ENCODE measurements around the gene HOXC5. TPM values are rescaled to one million over a fixed set of nuclear protein-coding genes. Genes with fewer than 3 reads are reported as not detected.

The HOXC5 gene
- total RNA-seq, 4 donors from 2014 or later, result 0.31 to 3.3 (median 1.3) TPM; not detected in 1

DNA sequence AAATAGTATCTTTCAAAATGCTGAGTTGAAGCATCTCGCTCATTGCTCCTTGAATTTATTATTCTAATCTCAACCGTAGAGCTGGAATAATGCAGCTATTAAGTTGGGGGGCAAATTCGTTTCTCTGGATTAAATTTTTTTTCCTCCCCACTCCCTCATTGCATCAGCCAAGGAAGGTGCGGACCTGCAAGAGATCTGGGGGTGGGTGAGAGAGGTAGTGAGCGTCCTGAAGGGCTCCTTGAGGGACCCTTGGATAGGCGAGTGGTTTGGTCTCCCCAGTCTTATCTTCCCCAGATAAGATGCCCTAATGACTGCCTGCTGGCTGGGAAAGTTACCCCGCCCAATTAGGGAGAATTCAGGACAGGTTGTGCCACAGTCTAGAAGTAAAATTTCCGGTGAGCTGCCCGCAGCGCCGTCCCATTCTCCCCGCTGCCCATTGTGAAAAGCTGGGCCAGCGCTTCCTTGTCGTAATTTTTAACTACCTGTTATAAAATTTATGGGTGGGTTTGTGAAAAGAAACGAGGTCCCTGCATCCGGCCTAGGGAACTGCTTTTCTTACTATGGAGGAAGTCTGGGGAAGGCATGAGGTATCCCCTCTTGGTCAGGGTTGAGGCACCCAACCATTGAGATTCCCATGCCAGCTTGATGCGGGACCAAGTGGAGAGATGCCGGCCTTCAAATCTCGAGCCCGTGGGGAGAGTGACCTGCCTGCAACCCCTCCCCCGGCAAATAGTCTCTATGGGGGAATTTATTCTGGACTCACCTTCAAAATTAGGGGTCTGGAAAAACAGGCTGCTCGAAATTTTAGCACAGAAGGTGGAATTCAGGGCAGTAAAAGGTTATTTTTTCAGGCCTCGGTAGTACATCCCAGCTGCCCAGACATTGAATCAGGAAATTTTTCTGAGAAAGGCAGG is 17.6 kb upstream of the HOXC5 start:
- WGBS, 2 donors (ENCODE audit: low coverage in 1 of 2), result 14 to 15% methylated on average over 12 to 22 of the region's 23 CpGs
- H3K4me3 ChIP-seq, result no peak overlapping the region
- no peak overlapping the region for H3K27ac ChIP-seq
- H3K4me1 ChIP-seq, result peaks cover 0 to 56% (median 14%) of the 10 kb centered on the region in 3 donors
- no peaks in the 10 kb centered on the region for H3K9me3 ChIP-seq
- H3K36me3 ChIP-seq, result no peaks in the 10 kb centered on the region
- ATAC-seq, result no peak
- no peak for TF ChIP-seq POLR2A (IDR thresholded peaks at IDR 0.05)
- peaks cover 100% of the 10 kb centered on the region for H3K27me3 ChIP-seq

DNA sequence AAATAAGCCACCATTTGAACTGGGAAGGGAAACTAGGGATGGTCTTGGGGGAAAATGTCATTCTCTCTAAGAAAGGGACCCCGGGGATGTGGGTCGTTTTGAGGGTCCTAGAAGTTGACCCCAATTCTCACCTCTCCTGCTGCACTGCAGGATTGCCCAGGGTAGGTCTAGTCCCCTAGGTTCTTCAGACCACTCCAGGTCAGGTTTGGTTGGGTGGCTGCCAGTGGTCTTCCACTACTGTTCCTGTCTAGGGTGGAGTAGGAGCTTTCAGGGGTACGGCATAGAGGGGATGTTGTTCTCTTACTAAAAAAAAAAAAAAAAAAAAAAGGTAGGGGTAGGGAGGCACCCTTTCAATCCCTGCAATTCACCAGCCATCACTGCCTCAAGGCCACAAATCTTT is 16.8 kb upstream of the HOXC5 start:
- H3K4me3 ChIP-seq, result no peak overlapping the region

DNA sequence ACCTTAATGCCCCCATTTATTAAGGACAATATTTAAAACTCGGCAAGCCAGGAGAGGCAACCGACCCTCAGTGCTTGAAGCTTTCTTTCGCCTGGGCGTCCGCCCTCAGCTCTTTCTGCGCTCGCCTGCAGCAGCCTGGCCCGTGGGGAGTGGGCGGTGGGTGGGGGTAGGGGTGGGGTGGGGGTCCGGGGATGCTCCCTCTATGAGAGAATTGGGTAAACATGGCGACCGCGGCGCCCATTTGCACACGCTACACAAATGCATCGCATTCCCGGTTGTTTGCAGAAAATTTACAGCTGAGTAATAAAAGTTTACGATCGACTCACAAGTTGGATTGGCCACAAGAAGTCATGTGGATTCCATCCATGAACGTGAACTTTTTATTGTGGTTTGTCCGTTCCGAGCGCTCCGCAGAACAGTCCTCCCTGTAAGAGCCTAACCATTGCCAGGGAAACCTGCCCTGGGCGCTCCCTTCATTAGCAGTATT is 16.3 kb upstream of the HOXC5 start:
- 4 to 9% methylated on average over 4 to 12 of the region's 25 CpGs for WGBS, 2 donors (ENCODE audit: low coverage in 1 of 2)
- Histone ChIP-seq H3K4me1 (peaks cover 0 to 51% (median 14%) of the 10 kb centered on the region in 3 donors), H3K27me3 (peaks cover 99% of the 10 kb centered on the region), H3K4me3 (peak overlapping the region in 1 of 2 donors; percentile 54), H3K9me3 (no peaks in the 10 kb centered on the region), H3K36me3 (no peaks in the 10 kb centered on the region), H3K27ac (no peak overlapping the region)
- ATAC-seq, result no peak
- TF ChIP-seq EP300 (IDR thresholded peaks at IDR 0.05), result no peak
- TF ChIP-seq, protein P1, sequence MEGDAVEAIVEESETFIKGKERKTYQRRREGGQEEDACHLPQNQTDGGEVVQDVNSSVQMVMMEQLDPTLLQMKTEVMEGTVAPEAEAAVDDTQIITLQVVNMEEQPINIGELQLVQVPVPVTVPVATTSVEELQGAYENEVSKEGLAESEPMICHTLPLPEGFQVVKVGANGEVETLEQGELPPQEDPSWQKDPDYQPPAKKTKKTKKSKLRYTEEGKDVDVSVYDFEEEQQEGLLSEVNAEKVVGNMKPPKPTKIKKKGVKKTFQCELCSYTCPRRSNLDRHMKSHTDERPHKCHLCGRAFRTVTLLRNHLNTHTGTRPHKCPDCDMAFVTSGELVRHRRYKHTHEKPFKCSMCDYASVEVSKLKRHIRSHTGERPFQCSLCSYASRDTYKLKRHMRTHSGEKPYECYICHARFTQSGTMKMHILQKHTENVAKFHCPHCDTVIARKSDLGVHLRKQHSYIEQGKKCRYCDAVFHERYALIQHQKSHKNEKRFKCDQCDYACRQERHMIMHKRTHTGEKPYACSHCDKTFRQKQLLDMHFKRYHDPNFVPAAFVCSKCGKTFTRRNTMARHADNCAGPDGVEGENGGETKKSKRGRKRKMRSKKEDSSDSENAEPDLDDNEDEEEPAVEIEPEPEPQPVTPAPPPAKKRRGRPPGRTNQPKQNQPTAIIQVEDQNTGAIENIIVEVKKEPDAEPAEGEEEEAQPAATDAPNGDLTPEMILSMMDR (IDR thresholded peaks at IDR 0.05), result no peak
- no peak for TF ChIP-seq POLR2AphosphoS5 (IDR thresholded peaks at IDR 0.05)
- TF ChIP-seq POLR2A (IDR thresholded peaks at IDR 0.05), result no peak

More for the DNA sequence above, 16.8 kb upstream of the HOXC5 start:
- ATAC-seq, result no peak
- Histone ChIP-seq H3K4me1 (peaks cover 0 to 56% (median 14%) of the 10 kb centered on the region in 3 donors), H3K27ac (no peak overlapping the region), H3K9me3 (no peaks in the 10 kb centered on the region), H3K27me3 (peaks cover 99% of the 10 kb centered on the region), H3K36me3 (no peaks in the 10 kb centered on the region)
- TF ChIP-seq EP300 (IDR thresholded peaks at IDR 0.05), result no peak
- TF ChIP-seq POLR2A (IDR thresholded peaks at IDR 0.05), result no peak
- 0 to 14% methylated on average over 1 to 2 of the region's 3 CpGs for WGBS, 2 donors (ENCODE audit: low coverage in 1 of 2)

DNA sequence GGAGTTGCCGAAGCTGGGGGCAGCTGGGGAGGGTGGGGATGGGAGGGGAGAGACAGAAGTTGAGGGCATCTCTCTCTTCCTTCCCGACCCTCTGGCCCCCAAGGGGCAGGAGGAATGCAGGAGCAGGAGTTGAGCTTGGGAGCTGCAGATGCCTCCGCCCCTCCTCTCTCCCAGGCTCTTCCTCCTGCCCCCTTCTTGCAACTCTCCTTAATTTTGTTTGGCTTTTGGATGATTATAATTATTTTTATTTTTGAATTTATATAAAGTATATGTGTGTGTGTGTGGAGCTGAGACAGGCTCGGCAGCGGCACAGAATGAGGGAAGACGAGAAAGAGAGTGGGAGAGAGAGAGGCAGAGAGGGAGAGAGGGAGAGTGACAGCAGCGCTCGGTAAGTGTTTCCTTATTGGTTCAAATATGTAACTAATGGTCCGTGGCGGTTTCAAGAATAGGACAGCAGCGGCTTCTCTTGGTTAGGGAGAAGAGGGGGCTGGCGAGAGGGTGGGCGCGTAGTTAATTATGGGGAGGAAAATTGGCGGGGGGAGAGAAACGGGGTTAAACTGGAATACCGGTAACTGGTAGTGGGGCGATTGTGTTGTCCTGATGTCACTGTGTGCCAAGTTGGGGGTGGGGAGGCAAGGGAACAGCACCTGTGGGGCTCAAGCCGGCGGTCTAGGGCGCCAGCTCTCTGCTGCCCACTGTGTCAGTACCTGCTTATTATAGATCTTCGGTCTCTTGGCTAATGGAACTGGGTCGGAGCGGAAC is 15.6 kb upstream of the HOXC5 start:
- Histone ChIP-seq H3K27ac (peak overlapping the region in 2 of 4 donors; percentile 51 to 72), H3K36me3 (no peaks in the 10 kb centered on the region), H3K4me1 (peaks cover 0 to 48% (median 14%) of the 10 kb centered on the region in 3 donors), H3K9me3 (no peaks in the 10 kb centered on the region), H3K27me3 (peaks cover 99% of the 10 kb centered on the region), H3K4me3 (peak overlapping the region; percentile 25 to 54)
- WGBS, 2 donors (ENCODE audit: low coverage in 1 of 2), result 5% methylated on average over 10 to 20 of the region's 24 CpGs
- peak; percentile 18 for ATAC-seq
- no peak for TF ChIP-seq POLR2A (IDR thresholded peaks at IDR 0.05)
- TF ChIP-seq POLR2AphosphoS5 (IDR thresholded peaks at IDR 0.05), result no peak

DNA sequence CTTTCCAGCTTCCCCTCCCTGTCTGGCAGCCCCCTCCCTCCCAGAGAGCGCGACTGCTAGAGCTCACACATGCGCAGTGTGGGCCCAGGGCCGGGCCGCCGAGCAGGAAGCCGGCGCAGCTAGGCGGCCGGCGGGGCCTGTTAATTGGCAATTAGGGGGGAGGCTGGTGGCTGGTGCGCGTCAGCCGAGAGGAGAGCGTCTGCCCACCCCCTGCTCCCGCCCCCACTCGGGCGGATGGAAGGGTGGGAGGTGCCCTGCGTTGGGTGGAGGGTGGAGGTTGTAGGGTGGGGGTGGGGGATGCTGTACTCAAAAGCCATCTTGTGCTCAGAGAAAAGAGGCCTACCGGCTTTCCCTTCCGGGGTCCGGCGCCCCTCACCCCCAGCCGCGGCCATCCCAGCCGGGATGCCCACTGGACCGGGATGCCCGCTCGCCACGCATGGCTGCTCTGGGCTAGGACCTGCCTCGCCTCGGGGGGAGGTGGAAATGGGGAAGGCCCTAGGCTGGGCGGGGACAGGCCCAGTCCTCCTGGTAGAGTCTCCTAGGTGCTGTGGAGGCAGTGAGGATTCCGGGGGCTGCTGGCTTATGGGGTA is 14.9 kb upstream of the HOXC5 start:
- H3K27me3 ChIP-seq, result peaks cover 99% of the 10 kb centered on the region
- H3K27ac ChIP-seq, result peak overlapping the region in 3 of 4 donors; percentile 41 to 72 (median 51)
- H3K36me3 ChIP-seq, result no peaks in the 10 kb centered on the region
- H3K9me3 ChIP-seq, result no peaks in the 10 kb centered on the region
- peak overlapping the region; percentile 25 to 54 for H3K4me3 ChIP-seq
- WGBS, 2 donors (ENCODE audit: low coverage in 1 of 2), result no CpG with 5 or more reads among the region's 34 CpGs
- TF ChIP-seq, protein P1 (IDR thresholded peaks at IDR 0.05), result peak in 1 of 4 experiments; percentile 34
- TF ChIP-seq EP300 (IDR thresholded peaks at IDR 0.05) (no peak), POLR2AphosphoS5 (IDR thresholded peaks at IDR 0.05) (peak; percentile 31)
- ATAC-seq, result peak; percentile 83
- H3K4me1 ChIP-seq, result peaks cover 0 to 48% (median 14%) of the 10 kb centered on the region in 3 donors
